Smooth muscle cell of the coronary artery (primary cell): Measurements from ENCODE around the gene ANXA5. TPM values are rescaled to one million over a fixed set of nuclear protein-coding genes. Genes with fewer than 3 reads are reported as not detected.

ENCODE experiments used
- total RNA-seq: library from RNA; depleted of rRNA; stranded (reverse); fragments of >200 nt; gene quantifications from 2 replicates; pipeline ENCODE4 v1.2.3, GENCODE V29; 2014; ENCODE audit warnings: low replicate concordance

ANXA5 gene
- 738 and 830 TPM in 2 replicates for total RNA-seq

GRCh38 chr4:121696581-121697461 is at the start of gene ANXA5:
TSS of gene ANXA5 (minus strand) at chr4:121696980. CDS start at chr4:121696589, 391 bp downstream.

Other genes starting within 250 kb of the ANXA5 start
- 0.23 and 3.2 TPM in 2 replicates for gene SMIM43, start 68.2 kb upstream of the ANXA5 start, total RNA-seq
- 20.6 and 30.1 TPM in 2 replicates for gene EXOSC9, start 104.3 kb upstream of the ANXA5 start, total RNA-seq
- 0.82 and 14.1 TPM in 2 replicates for gene CCNA2, start 126.9 kb upstream of the ANXA5 start, total RNA-seq
- 15.8 and 26.7 TPM in 2 replicates for gene BBS7, start 173.5 kb upstream of the ANXA5 start, total RNA-seq